ENCODE data around the gene PFN3. TPM values are rescaled to one million over a fixed set of nuclear protein-coding genes. Genes with fewer than 3 reads are reported as not detected.

Gene PFN3
- total and polyA plus RNA-seq, 2 donors, result not detected

DNA sequence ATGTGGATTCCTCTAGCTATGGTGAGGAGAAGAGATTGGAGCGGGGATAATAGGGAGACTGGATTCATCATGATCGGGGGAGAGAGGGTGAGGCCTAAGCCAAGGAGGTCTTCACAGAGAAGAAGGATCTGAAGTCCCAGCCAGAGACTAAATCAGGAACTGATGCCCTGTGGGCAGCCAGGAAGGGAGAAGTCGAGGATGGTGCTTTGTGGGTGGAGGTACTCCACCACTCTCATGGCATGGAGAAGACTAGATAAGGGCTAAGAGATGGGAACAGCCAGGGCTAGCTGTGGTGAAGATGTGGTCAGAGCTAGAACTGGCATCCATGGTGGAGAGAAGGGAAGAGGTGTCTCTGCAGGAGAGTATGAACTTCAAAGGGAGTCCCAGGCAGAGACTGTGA lies 45.8 kb downstream of the PFN3 start:
- WGBS, result 71% methylated on average over 3 of the region's 3 CpGs
- H3K27ac ChIP-seq (ENCODE audit: low read depth), result no peak overlapping the region
- H3K36me3 ChIP-seq (ENCODE audit: insufficient read depth), result no peaks in the 10 kb centered on the region
- no peaks in the 10 kb centered on the region for H3K4me1 ChIP-seq (ENCODE audit: insufficient read depth)
- no peak overlapping the region for H3K4me3 ChIP-seq (ENCODE audit: low read depth, low read length)
- no peak for DNase-seq (ENCODE audit: extremely low spot score)

DNA sequence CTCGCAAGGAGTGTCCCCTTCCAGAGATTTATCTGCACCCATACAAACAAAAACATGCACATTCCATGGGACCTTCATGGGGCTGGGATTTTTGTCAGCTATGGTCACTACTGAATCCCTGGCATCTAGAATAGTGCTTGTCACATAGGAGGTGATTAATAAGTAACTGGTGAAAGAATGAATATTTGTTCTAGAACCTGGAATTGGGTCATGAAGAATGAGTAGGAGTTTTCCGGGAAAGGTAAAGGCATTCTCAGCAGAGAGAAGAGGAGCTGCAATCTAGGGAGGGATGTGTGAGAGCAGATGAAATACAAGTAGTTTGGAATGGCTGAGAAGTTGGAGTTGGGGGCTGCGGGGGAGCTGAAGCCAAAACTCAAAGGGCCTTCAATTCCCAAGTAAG lies 46.2 kb downstream of the PFN3 start:
- no peak overlapping the region for H3K4me3 ChIP-seq (ENCODE audit: low read depth, low read length)
- WGBS, result 92% methylated on average over 3 of the region's 3 CpGs

DNA sequence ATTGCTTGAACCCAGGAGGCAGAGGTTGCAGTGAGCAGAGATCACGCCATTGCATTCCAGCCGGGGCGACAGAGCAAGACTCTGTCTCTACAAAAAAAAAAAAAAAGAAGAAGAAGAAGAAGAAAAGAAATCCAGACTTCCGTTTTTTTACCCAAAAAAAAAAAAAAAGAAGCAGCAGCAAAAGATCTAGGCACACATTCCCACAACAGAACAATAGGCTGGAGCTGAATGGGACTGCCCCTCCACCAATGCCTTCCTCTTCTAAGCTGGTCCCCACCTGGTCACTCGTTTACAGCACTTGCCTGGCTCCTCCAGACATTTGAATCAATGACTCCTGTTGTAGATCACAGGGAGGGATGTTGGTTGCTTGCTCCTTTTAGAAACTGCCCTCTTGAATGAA lies 47.4 kb downstream of the PFN3 start:
- H3K27ac ChIP-seq (ENCODE audit: low read depth), result no peak overlapping the region
- 70% methylated on average over 5 of the region's 5 CpGs for WGBS
- no peaks in the 10 kb centered on the region for H3K36me3 ChIP-seq (ENCODE audit: insufficient read depth)
- H3K4me1 ChIP-seq (ENCODE audit: insufficient read depth), result no peaks in the 10 kb centered on the region
- no peak overlapping the region for H3K4me3 ChIP-seq (ENCODE audit: low read depth, low read length)
- no peak for DNase-seq (ENCODE audit: extremely low spot score)

More for the DNA sequence above, 46.2 kb downstream of the PFN3 start:
- no peaks in the 10 kb centered on the region for H3K4me1 ChIP-seq (ENCODE audit: insufficient read depth)
- H3K27ac ChIP-seq (ENCODE audit: low read depth), result no peak overlapping the region
- no peak for DNase-seq (ENCODE audit: extremely low spot score)
- H3K36me3 ChIP-seq (ENCODE audit: insufficient read depth), result no peaks in the 10 kb centered on the region

DNA sequence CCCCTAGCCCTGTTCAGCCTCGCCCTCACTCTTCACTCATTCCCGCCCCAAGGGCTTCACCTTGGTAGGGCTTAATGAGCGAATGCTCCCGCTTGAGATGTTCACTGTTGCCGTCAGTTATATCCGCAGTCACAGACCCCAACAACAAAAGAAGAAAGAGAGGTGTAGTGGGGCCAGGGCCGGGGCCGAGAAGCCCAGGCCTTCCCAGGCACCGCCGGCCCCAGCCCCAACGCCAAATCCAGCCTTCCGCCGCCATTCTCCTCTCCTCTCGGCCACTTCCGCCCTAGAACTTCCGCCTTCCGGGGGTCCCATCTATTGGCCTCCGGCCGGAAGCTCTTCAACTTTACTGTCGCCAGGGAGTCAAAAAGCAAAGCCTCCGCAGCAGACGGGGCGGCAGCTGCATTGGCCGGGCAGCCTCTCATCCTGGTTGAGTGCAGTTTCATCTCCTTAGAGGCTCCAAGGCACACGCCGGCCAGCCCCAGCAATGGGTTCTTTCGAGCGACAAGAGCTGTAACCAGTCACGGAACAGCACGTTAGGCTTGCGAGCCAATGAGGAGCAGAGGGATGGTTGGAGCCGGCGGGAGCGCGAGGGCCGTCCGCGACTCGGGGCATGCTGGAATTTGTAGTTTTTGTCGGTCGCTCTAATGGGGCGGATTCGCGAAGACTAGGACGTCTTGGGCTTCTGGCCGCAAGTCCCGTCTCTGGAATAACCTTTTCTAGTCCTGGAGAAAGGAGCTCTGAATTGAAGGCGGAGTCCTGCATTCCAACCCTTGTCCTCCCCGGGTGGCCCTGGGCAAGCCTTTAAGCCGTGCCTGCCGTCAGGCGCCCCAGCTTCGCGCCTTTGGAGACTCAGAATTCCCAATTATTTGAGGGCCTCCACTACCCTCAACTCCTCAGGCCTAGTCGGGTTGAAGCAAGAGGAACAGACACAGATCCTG lies 48.8 kb downstream of the PFN3 start, which contains the start of gene LMAN2:
Gene LMAN2 (minus strand): TSS at position 277 of the 938 bp plus-strand sequence. CDS start 21 bp downstream, at position 256.
- 7% methylated on average over 55 of the region's 55 CpGs for WGBS
- Histone ChIP-seq H3K4me1 (ENCODE audit: insufficient read depth) (no peaks in the 10 kb centered on the region), H3K36me3 (ENCODE audit: insufficient read depth) (no peaks in the 10 kb centered on the region), H3K4me3 (ENCODE audit: low read depth, low read length) (peak within 1 kb of the TSS; percentile 94), H3K27ac (ENCODE audit: low read depth) (peak within 1 kb of the TSS; percentile 79)
- DNase-seq (ENCODE audit: extremely low spot score), result peak; percentile 94

DNA sequence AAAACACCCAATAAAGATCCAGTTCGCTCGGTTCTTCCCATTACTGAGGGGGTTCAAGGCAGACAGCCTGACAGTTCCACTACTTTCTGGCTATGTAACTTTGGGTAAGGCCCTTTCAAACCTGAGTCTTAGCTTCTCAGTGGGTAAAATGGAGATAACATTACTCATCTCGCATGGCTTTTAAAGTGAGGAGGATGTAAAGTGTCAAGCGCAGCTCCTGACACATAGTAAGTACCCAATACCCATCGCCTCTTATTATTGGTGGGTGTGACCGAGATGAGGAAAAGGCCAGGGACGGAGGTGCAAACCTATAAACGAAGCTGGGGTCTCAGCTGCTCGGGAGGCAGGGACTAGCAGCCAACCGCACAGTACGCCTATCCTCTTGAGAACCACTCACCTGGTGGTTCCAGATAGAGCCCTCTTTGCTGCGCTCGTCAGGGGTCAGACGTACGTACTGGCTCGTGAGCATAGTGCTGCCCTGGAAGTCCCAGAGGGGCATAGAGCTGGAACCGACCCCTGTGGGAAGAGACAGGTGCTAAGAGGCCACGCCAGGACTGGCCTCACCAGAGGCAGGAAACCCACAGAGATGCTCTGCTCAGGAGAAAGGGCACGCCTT lies 49.6 kb downstream of the PFN3 start:
- peak overlapping the region; percentile 79 for H3K27ac ChIP-seq (ENCODE audit: low read depth)
- H3K4me3 ChIP-seq (ENCODE audit: low read depth, low read length), result peak overlapping the region; percentile 94
- DNase-seq (ENCODE audit: extremely low spot score), result no peak
- WGBS, result 12% methylated on average over 19 of the region's 19 CpGs
- H3K4me1 ChIP-seq (ENCODE audit: insufficient read depth), result no peaks in the 10 kb centered on the region
- no peaks in the 10 kb centered on the region for H3K36me3 ChIP-seq (ENCODE audit: insufficient read depth)

Other genes starting within 250 kb of the PFN3 start
- gene RAB24, start 96.9 kb downstream of the PFN3 start, total RNA-seq, result 9.7 TPM
- 50.6 TPM for gene RAB24, start 96.9 kb downstream of the PFN3 start, polyA plus RNA-seq
- 40.8 TPM for gene PRELID1, start 96.9 kb downstream of the PFN3 start, total RNA-seq
- 122 TPM for gene PRELID1, start 96.9 kb downstream of the PFN3 start, polyA plus RNA-seq
- gene MXD3, start 88.8 kb downstream of the PFN3 start, total RNA-seq, result 11.3 TPM
- 4.0 TPM for gene MXD3, start 88.8 kb downstream of the PFN3 start, polyA plus RNA-seq
- 101 TPM for gene LMAN2, start 49.0 kb downstream of the PFN3 start, total RNA-seq
- gene LMAN2, start 49.0 kb downstream of the PFN3 start, polyA plus RNA-seq, result 209 TPM
- 4.7 TPM for gene RGS14, start 42.7 kb downstream of the PFN3 start, total RNA-seq
- gene RGS14, start 42.7 kb downstream of the PFN3 start, polyA plus RNA-seq, result 16.4 TPM
- gene SLC34A1, start 16.2 kb downstream of the PFN3 start, total RNA-seq, result not detected
- gene SLC34A1, start 16.2 kb downstream of the PFN3 start, polyA plus RNA-seq, result 0.04 TPM
- not detected for gene F12, start 8.9 kb upstream of the PFN3 start, total RNA-seq
- gene F12, start 8.9 kb upstream of the PFN3 start, polyA plus RNA-seq, result 1.1 TPM
- gene GRK6, start 26.0 kb upstream of the PFN3 start, total RNA-seq, result 13.4 TPM
- gene GRK6, start 26.0 kb upstream of the PFN3 start, polyA plus RNA-seq, result 27.7 TPM
- 0.58 TPM for gene PRR7, start 46.2 kb upstream of the PFN3 start, total RNA-seq
- 2.4 TPM for gene PRR7, start 46.2 kb upstream of the PFN3 start, polyA plus RNA-seq
- gene DBN1, start 73.0 kb upstream of the PFN3 start, total RNA-seq, result 53.9 TPM
- 96.5 TPM for gene DBN1, start 73.0 kb upstream of the PFN3 start, polyA plus RNA-seq
- 102 TPM for gene PDLIM7, start 96.9 kb upstream of the PFN3 start, total RNA-seq
- 728 TPM for gene PDLIM7, start 96.9 kb upstream of the PFN3 start, polyA plus RNA-seq
- gene DOK3, start 109.2 kb upstream of the PFN3 start, total RNA-seq, result 2.9 TPM
- gene DOK3, start 109.2 kb upstream of the PFN3 start, polyA plus RNA-seq, result 8.5 TPM
- 27.4 TPM for gene DDX41, start 116.3 kb upstream of the PFN3 start, total RNA-seq
- gene DDX41, start 116.3 kb upstream of the PFN3 start, polyA plus RNA-seq, result 65.6 TPM
- gene FAM193B, start 153.9 kb upstream of the PFN3 start, total RNA-seq, result 22.8 TPM
- gene FAM193B, start 153.9 kb upstream of the PFN3 start, polyA plus RNA-seq, result 66.7 TPM
- 50.9 TPM for gene TMED9, start 191.5 kb upstream of the PFN3 start, total RNA-seq
- 136 TPM for gene TMED9, start 191.5 kb upstream of the PFN3 start, polyA plus RNA-seq
- gene B4GALT7, start 199.5 kb upstream of the PFN3 start, total RNA-seq, result 14.3 TPM
- gene B4GALT7, start 199.5 kb upstream of the PFN3 start, polyA plus RNA-seq, result 29.4 TPM

Measured in urinary bladder (tissue), 4 donors.